A549 (cell line): Measurements from ENCODE around the gene CHST7. TPM values are rescaled to one million over a fixed set of nuclear protein-coding genes. Genes with fewer than 3 reads are reported as not detected.

Experiments
- ATAC-seq, 2 experiments: fragments of 200-7000 bp in 1 of 2; fragments of >200 bp in 1 of 2; cut with Nextera tagmentation in 1 of 2; cut with Tn5 transposase in 1 of 2; 3 replicates each; pipeline versions ENCODE4 v1.8.0 to v1.9.1; 2018 to 2020; ENCODE audit warnings: mild to moderate bottlenecking in 1 of 2, moderate library complexity in 1 of 2
- CTCF ChIA-PET: fragments of 300-600 bp; sonication (Branson Sonifier 250); formaldehyde crosslinking; extraction: SDS; loops from one replicate; lab custom pipeline; 2021; ENCODE audit warnings: antibody characterized with exemption, inconsistent platforms; lab: Yijun Ruan, JAX
- POLR2A ChIA-PET: fragments of 350-600 bp; formaldehyde crosslinking; extraction: SDS; loops from one replicate; lab custom pipeline; 2021; ENCODE audit warnings: antibody characterized with exemption, inconsistent platforms; lab: Yijun Ruan, JAX
- DNase-seq, 2 experiments: peaks; one replicate each; pipeline versions ENCODE4 v3.0.0 to v3.0.0-alpha.2; 2011 to 2016; ENCODE audit warnings: low read depth in 1 of 2, low spot score in 1 of 2
- FAIRE-seq: peaks from 2 replicates; lab custom pipeline; 2011; peaks lifted over from hg19 to GRCh38; lab: Jason Lieb, UNC
- H3K27ac ChIP-seq, 2 experiments: fragments of >200 bp; sonication (Bioruptor Twin); formaldehyde crosslinking; 3 replicates each; pipeline ENCODE4 v1.5.1; 2016 to 2017
- H3K4me1 ChIP-seq: fragments of >200 bp; sonication (Bioruptor Twin); formaldehyde crosslinking; 3 replicates; pipeline ENCODE4 v1.6.1; 2016
- H3K4me2 ChIP-seq: fragments of >200 bp; sonication (Bioruptor Twin); formaldehyde crosslinking; 3 replicates; pipeline ENCODE4 v1.6.1; 2016
- H3K4me3 ChIP-seq: fragments of >200 bp; sonication (Bioruptor Twin); formaldehyde crosslinking; 3 replicates; pipeline ENCODE4 v1.5.1; 2016
- H3K9me3 ChIP-seq: fragments of >200 bp; sonication (Bioruptor Twin); formaldehyde crosslinking; 3 replicates; pipeline ENCODE4 v1.6.1; 2016
- ATOH8 ChIP-seq: fragments of 250-450 bp; sonication (Bioruptor Pico); IDR thresholded peaks from 2 replicates; pipeline ENCODE4 v1.5.0; 2020; ENCODE audit warnings: low read depth, mild to moderate bottlenecking, moderate library complexity
- CBX2 ChIP-seq: fragments of 200-600 bp; sonication (generic); IDR thresholded peaks from 2 replicates; pipeline ENCODE4 v1.6.1; 2016; ENCODE audit warnings: low read depth, mild to moderate bottlenecking, borderline replicate concordance
- CEBPB ChIP-seq, 2 experiments: fragments of >200 bp in 1 of 2; sonication (Bioruptor Twin) in 1 of 2; formaldehyde crosslinking in 1 of 2; IDR thresholded peaks; 2 replicates each; pipeline ENCODE4 v1.6.1; 2012 to 2016
- FOSB ChIP-seq: fragments of 250-450 bp; sonication (Bioruptor Pico); IDR thresholded peaks from 2 replicates; pipeline ENCODE4 v1.5.0; 2020; ENCODE audit warnings: mild to moderate bottlenecking, moderate library complexity
- HDAC2 ChIP-seq: fragments of 200-600 bp; sonication (generic); IDR thresholded peaks from 2 replicates; pipeline ENCODE4 v1.6.1; 2016
- HEYL ChIP-seq: fragments of 250-450 bp; sonication (Bioruptor Pico); IDR thresholded peaks from 2 replicates; pipeline ENCODE4 v1.8.0; 2021; ENCODE audit warnings: mild to moderate bottlenecking, moderate library complexity
- HOXB13 ChIP-seq: fragments of 250-450 bp; sonication (Bioruptor Pico); IDR thresholded peaks from 2 replicates; pipeline ENCODE4 v1.5.0; 2020; ENCODE audit warnings: low read depth, mild to moderate bottlenecking, moderate library complexity
- HOXB5 ChIP-seq: fragments of 250-450 bp; sonication (Bioruptor Pico); IDR thresholded peaks from 2 replicates; pipeline ENCODE4 v1.5.0; 2020; ENCODE audit warnings: mild to moderate bottlenecking, moderate library complexity
- JUNB ChIP-seq: fragments of >200 bp; sonication (Bioruptor Twin); formaldehyde crosslinking; IDR thresholded peaks from 2 replicates; pipeline ENCODE4 v1.6.1; 2016
- MYC ChIP-seq: IDR thresholded peaks from 2 replicates; pipeline ENCODE4 v1.6.1; 2012; ENCODE audit warnings: mild to moderate bottlenecking, inconsistent platforms, low read length, improper control_type of control experiment, borderline replicate concordance
- RFX5 ChIP-seq: fragments of 450-650 bp; IDR thresholded peaks from 2 replicates; pipeline ENCODE4 v1.7.1; 2014; ENCODE audit warnings: antibody characterized with exemption, mild to moderate bottlenecking, moderate library complexity
- SREBF2 ChIP-seq: fragments of 450-650 bp; IDR thresholded peaks from 2 replicates; pipeline ENCODE4 v1.6.1; 2014; ENCODE audit warnings: mild to moderate bottlenecking, moderate library complexity
- TFCP2L1 ChIP-seq: fragments of 250-450 bp; sonication (Bioruptor Pico); IDR thresholded peaks from 2 replicates; pipeline ENCODE4 v1.5.0; 2021; ENCODE audit warnings: mild to moderate bottlenecking
- TP53 ChIP-seq: fragments of 250-450 bp; sonication (Bioruptor Pico); IDR thresholded peaks from 2 replicates; pipeline ENCODE4 v1.5.0; 2021; ENCODE audit warnings: mild to moderate bottlenecking, moderate library complexity
- ZC3H11A ChIP-seq: fragments of 450-650 bp; IDR thresholded peaks from 2 replicates; pipeline ENCODE4 v1.6.1; 2014; ENCODE audit warnings: antibody characterized with exemption, mild to moderate bottlenecking
- ZFP36 ChIP-seq: fragments of 450-650 bp; IDR thresholded peaks from 2 replicates; pipeline ENCODE4 v1.6.1; 2014; ENCODE audit warnings: borderline replicate concordance; ENCODE audit not compliant: partially characterized antibody
- WGBS: methylation state at CpG from one replicate; pipeline ENCODE4 v1.1.6; 2017; ENCODE audit errors: missing lambda C conversion rate; 5-methylcytosine and 5-hydroxymethylcytosine counted together
- polyA plus RNA-seq, 4 experiments: library from polyadenylated mRNA; depleted of rRNA in 3 of 4; stranded (reverse); fragments of >200 nt; fragmentation: RNase III in 1 of 4; extraction: RNeasy Plus Mini Kit Qiagen cat#74134 plus additional on column Dnase treatment in 1 of 4; gene quantifications; 2 replicates in 3 of 4; 3 replicates in 1 of 4; pipeline ENCODE4 v1.2.3, GENCODE V29; 2011 to 2017
- small RNA-seq, 6 experiments: library from RNA; depleted of rRNA; stranded (forward); fragments of <200 nt; gene quantifications; one replicate each; pipeline ENCODE3, GENCODE V24; 2012
- TF ChIP-seq, protein P1 (sequence below): fragments of >200 bp; sonication (Bioruptor Twin); formaldehyde crosslinking; IDR thresholded peaks from 2 replicates; pipeline ENCODE4 v1.6.1; 2016
- TF ChIP-seq, protein P2 (sequence below): IDR thresholded peaks from 2 replicates; pipeline ENCODE4 v1.6.1; 2012
- TF ChIP-seq, protein P3 (sequence below): fragments of >200 bp; sonication (Bioruptor Twin); formaldehyde crosslinking; IDR thresholded peaks from 3 replicates; pipeline ENCODE4 v1.6.1; 2016

The CHST7 gene
- polyA plus RNA-seq, 2 of the 4 experiments (the other 2 are of a cell fraction) = 6.5 to 18.8 TPM

- ATAC-seq (no peak), FAIRE-seq (no peak), DNase-seq (peak in 1 of 2 experiments; percentile 5)
- no peaks in the 10 kb centered on the region for H3K9me3 ChIP-seq
- H3K4me3 ChIP-seq = no peak overlapping the region
- TF ChIP-seq TFCP2L1 = no peak
- no peak for TF ChIP-seq RFX5
- TF ChIP-seq MYC = no peak
- TF ChIP-seq, protein P1, sequence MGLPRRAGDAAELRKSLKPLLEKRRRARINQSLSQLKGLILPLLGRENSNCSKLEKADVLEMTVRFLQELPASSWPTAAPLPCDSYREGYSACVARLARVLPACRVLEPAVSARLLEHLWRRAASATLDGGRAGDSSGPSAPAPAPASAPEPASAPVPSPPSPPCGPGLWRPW = no peak
- TF ChIP-seq ATOH8 (CRISPR knock-in tag) = no peak
- no peak for TF ChIP-seq HEYL (CRISPR knock-in tag)
- no peak for TF ChIP-seq HOXB5
- TF ChIP-seq HDAC2 = no peak
- no peak for TF ChIP-seq HOXB13 (CRISPR knock-in tag)
- no peak for TF ChIP-seq SREBF2
- TF ChIP-seq, protein P2, sequence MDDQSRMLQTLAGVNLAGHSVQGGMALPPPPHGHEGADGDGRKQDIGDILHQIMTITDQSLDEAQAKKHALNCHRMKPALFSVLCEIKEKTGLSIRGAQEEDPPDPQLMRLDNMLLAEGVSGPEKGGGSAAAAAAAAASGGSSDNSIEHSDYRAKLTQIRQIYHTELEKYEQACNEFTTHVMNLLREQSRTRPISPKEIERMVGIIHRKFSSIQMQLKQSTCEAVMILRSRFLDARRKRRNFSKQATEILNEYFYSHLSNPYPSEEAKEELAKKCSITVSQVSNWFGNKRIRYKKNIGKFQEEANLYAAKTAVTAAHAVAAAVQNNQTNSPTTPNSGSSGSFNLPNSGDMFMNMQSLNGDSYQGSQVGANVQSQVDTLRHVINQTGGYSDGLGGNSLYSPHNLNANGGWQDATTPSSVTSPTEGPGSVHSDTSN = no peak
- TF ChIP-seq CBX2 = no peak
- TF ChIP-seq TP53 (CRISPR knock-in tag) = no peak
- TF ChIP-seq ZC3H11A = no peak
- TF ChIP-seq, protein P3, sequence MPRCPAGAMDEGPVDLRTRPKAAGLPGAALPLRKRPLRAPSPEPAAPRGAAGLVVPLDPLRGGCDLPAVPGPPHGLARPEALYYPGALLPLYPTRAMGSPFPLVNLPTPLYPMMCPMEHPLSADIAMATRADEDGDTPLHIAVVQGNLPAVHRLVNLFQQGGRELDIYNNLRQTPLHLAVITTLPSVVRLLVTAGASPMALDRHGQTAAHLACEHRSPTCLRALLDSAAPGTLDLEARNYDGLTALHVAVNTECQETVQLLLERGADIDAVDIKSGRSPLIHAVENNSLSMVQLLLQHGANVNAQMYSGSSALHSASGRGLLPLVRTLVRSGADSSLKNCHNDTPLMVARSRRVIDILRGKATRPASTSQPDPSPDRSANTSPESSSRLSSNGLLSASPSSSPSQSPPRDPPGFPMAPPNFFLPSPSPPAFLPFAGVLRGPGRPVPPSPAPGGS = no peak
- TF ChIP-seq ZFP36 = no peak
- no peak for TF ChIP-seq FOSB (CRISPR knock-in tag)
- TF ChIP-seq CEBPB (IDR thresholded peaks at IDR 0.05) = no peak
- TF ChIP-seq JUNB = no peak
- H3K4me1 ChIP-seq = no peaks in the 10 kb centered on the region
- ChIA-PET CTCF (interaction anchor here (1.1 to 1.8 kb wide), 3 partner anchors 11 to 446 kb away, joined by 3 to 6 read pairs (median 3); no protein-coding TSS in a partner anchor), POLR2A (no interaction called here)
- no peak overlapping the region for H3K27ac ChIP-seq
- whole genome bisulfite sequencing = 76% methylated on average over 5 of the region's 5 CpGs
- H3K4me2 ChIP-seq = no peak overlapping the region
These were observed 73.7 kb downstream of the CHST7 start for GRCh38 chrX:46647251-46647650.

Small RNA genes lying within 50 kb of the gene (small RNA-seq; reads per million reads assigned to genes)
- 0 reads per million in 6 experiments for gene RF00017

Other genes starting within 250 kb of the CHST7 start
- gene ZNF674, start 28.3 kb upstream of the CHST7 start, polyA plus RNA-seq (2011; rRNA removed) = 6.3 and 6.9 TPM in 2 replicates
- 2.2 to 3.1 TPM (median 2.6 TPM) in 3 replicates for gene ZNF674, start 28.3 kb upstream of the CHST7 start, polyA plus RNA-seq (2017; fragmentation: RNase III; extraction: RNeasy Plus Mini Kit Qiagen cat#74134 plus additional on column Dnase treatment)
- gene SLC9A7, start 185.4 kb downstream of the CHST7 start, polyA plus RNA-seq (2011; rRNA removed) = 21.1 and 22.3 TPM in 2 replicates
- 9.8 to 11.4 TPM (median 11.2 TPM) in 3 replicates for gene SLC9A7, start 185.4 kb downstream of the CHST7 start, polyA plus RNA-seq (2017; fragmentation: RNase III; extraction: RNeasy Plus Mini Kit Qiagen cat#74134 plus additional on column Dnase treatment)